HepG2 (cell line): ENCODE measurements around the gene AUNIP. TPM values are rescaled to one million over a fixed set of nuclear protein-coding genes. Genes with fewer than 3 reads are reported as not detected.

Experiments
- ARNT2 ChIP-seq: sonication (generic); formaldehyde crosslinking; IDR thresholded peaks from 2 replicates; pipeline ENCODE4 v1.8.0; 2022; ENCODE audit warnings: mild to moderate bottlenecking, low read depth, missing genetic modification reagents, moderate library complexity
- ETV6 ChIP-seq: sonication (generic); formaldehyde crosslinking; conservative IDR thresholded peaks from 2 replicates; pipeline ENCODE4 v1.4.0; 2020; ENCODE audit warnings: missing genetic modification reagents
- KDM2A ChIP-seq: sonication (generic); formaldehyde crosslinking; IDR thresholded peaks from 2 replicates; pipeline ENCODE4 v1.4.0; 2020; ENCODE audit warnings: low read depth, missing genetic modification reagents, borderline replicate concordance
- MAX ChIP-seq: IDR thresholded peaks from 2 replicates; pipeline ENCODE4 v1.6.1; 2012; ENCODE audit warnings: inconsistent platforms
- POLR2A ChIP-seq, 2 experiments: IDR thresholded peaks; 2 replicates each; pipeline ENCODE4 v1.6.1; 2011; ENCODE audit warnings: low read depth in 2 of 2, low read length in 2 of 2, mild to moderate bottlenecking in 1 of 2, moderate library complexity in 1 of 2; ENCODE audit not compliant: insufficient read depth in 1 of 2
- SNRNP70 ChIP-seq: fragments of 200-400 bp; formaldehyde crosslinking; IDR thresholded peaks from 2 replicates; pipeline ENCODE4 v1.6.1; 2017; ENCODE audit warnings: mild to moderate bottlenecking, low read depth, low read length, moderate library complexity
- SP5 ChIP-seq: IDR thresholded peaks from 2 replicates; pipeline ENCODE4 v1.6.1; 2016; ENCODE audit warnings: low read depth, borderline replicate concordance
- TSC22D2 ChIP-seq: sonication (generic); formaldehyde crosslinking; IDR thresholded peaks from 2 replicates; pipeline ENCODE4 v1.5.1; 2020; ENCODE audit warnings: missing genetic modification reagents, mild to moderate bottlenecking, borderline replicate concordance
- ZBTB10 ChIP-seq: sonication (generic); formaldehyde crosslinking; IDR thresholded peaks from 2 replicates; pipeline ENCODE4 v1.4.0; 2020; ENCODE audit warnings: missing genetic modification reagents, borderline replicate concordance
- ZBTB20 ChIP-seq: sonication (generic); formaldehyde crosslinking; IDR thresholded peaks from 2 replicates; pipeline ENCODE4 v1.8.1; 2023; ENCODE audit warnings: missing genetic modification reagents, low read depth, mild to moderate bottlenecking, borderline replicate concordance
- ZBTB49 ChIP-seq: sonication (generic); formaldehyde crosslinking; IDR thresholded peaks from 2 replicates; pipeline ENCODE4 v1.4.0; 2020; ENCODE audit warnings: missing genetic modification reagents, borderline replicate concordance
- ZBTB7A ChIP-seq: sonication (generic); formaldehyde crosslinking; IDR thresholded peaks from 2 replicates; pipeline ENCODE4 v1.8.0; 2022; ENCODE audit warnings: mild to moderate bottlenecking, missing genetic modification reagents
- ZKSCAN1 ChIP-seq: fragments of 150-350 bp; IDR thresholded peaks from 2 replicates; pipeline ENCODE4 v1.6.1; 2014; ENCODE audit warnings: low read length
- ZMYM2 ChIP-seq: sonication (generic); formaldehyde crosslinking; IDR thresholded peaks from 2 replicates; pipeline ENCODE4 v1.8.0; 2022; ENCODE audit warnings: mild to moderate bottlenecking, missing genetic modification reagents
- ZNF124 ChIP-seq: sonication (generic); formaldehyde crosslinking; IDR thresholded peaks from 2 replicates; pipeline ENCODE4 v1.4.0; 2020; ENCODE audit warnings: missing genetic modification reagents
- ZNF367 ChIP-seq: sonication (generic); formaldehyde crosslinking; IDR thresholded peaks from 2 replicates; pipeline ENCODE4 v1.4.0; 2020; ENCODE audit warnings: missing genetic modification reagents, borderline replicate concordance
- ZNF501 ChIP-seq: sonication (generic); formaldehyde crosslinking; IDR thresholded peaks from 2 replicates; pipeline ENCODE4 v1.5.1; 2020; ENCODE audit warnings: mild to moderate bottlenecking, moderate library complexity, missing genetic modification reagents
- ZNF616 ChIP-seq: sonication (generic); formaldehyde crosslinking; IDR thresholded peaks from 2 replicates; pipeline ENCODE4 v1.5.0; 2020; ENCODE audit warnings: low read depth, mild to moderate bottlenecking, missing genetic modification reagents
- ZSCAN12 ChIP-seq: sonication (generic); formaldehyde crosslinking; IDR thresholded peaks from 2 replicates; pipeline ENCODE4 v1.9.0; 2021; ENCODE audit warnings: mild to moderate bottlenecking, missing genetic modification reagents
- polyA plus RNA-seq, 8 experiments: library from polyadenylated mRNA; depleted of rRNA in 3 of 8; stranded (reverse) in 7 of 8; unstranded in 1 of 8; fragments of >200 nt; fragmentation: Illumina TruSeq in 4 of 8; extraction: Trizol in 4 of 8; gene quantifications; 2 replicates each; pipeline versions ENCODE4 v1.2.1 to v1.2.3, GENCODE V29; 2011 to 2016; ENCODE audit warnings: low read depth in 4 of 8, missing spikeins in 1 of 8, mixed read lengths in 1 of 8; ENCODE audit not compliant: insufficient read depth in 1 of 8
- total RNA-seq, 5 experiments: library from RNA; depleted of rRNA; stranded (reverse); fragments of >200 nt; fragmentation: Illumina TruSeq; extraction: Trizol; gene quantifications; 2 replicates each; pipeline ENCODE4 v1.2.3, GENCODE V29; 2016; ENCODE audit warnings: low read depth in 1 of 5
- TF ChIP-seq, protein P1 (sequence below): sonication (generic); formaldehyde crosslinking; IDR thresholded peaks from 2 replicates; pipeline ENCODE4 v1.5.1; 2020; ENCODE audit warnings: missing genetic modification reagents, mild to moderate bottlenecking, borderline replicate concordance
- TF ChIP-seq, protein P2 (sequence below): sonication (generic); formaldehyde crosslinking; IDR thresholded peaks from 2 replicates; pipeline ENCODE4 v1.5.0; 2020; ENCODE audit warnings: mild to moderate bottlenecking, missing genetic modification reagents, moderate library complexity

AUNIP gene
- total and polyA plus RNA-seq, 2 of the 13 experiments (the other 11 are each of a cell fraction or from before 2014, with no cell fraction given), result 3.8 to 12.3 TPM

DNA sequence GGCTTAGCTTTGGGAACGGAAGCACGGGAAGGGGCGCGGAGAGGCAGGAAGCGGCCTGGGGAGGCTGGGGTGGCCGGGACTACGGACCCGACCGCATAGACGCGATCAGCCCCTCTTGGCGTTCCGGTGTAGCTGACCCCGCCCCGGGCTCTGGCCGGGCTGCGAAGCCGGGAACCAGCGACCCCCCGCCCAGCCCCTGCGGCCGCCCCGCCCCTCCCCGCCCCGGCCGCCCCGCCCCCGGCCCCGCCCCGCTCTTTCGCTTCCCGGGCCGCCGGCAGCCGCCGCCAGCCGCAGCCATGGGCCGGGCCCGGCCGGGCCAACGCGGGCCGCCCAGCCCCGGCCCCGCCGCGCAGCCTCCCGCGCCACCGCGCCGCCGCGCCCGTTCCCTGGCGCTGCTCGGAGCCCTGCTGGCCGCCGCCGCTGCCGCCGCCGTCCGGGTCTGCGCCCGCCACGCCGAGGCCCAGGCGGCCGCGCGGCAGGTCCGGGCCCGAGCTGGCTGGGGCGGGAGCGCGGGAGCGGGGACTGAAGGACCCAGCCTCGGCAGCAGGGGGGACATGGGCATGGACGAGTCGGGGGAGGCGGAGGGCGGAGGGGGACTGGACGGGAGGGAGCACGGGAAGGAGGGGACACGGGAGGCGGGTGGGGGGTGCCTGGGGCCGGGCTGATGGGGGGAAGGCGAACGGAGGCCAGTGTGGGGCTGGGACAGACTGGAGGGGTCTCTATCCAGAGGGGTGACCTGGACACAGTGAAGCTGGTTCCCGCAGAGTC is 59.1 kb downstream of the AUNIP start, which contains the start of gene SELENON (continued):
- TF ChIP-seq ZBTB10, result no peak
- TF ChIP-seq ZBTB49, result no peak
- TF ChIP-seq ETV6 (CRISPR knock-in tag), result no peak
- no peak for TF ChIP-seq ZKSCAN1
- 0 out of 2 replicates have a peak, but pooled peaks have one; percentile 27 for TF ChIP-seq KDM2A (CRISPR knock-in tag)
- TF ChIP-seq MAX, result peak; percentile 38; the same call in 1 of the 2 replicates
- peak; percentile 34; the same call in 1 of the 2 replicates for TF ChIP-seq ARNT2 (CRISPR knock-in tag)
- TF ChIP-seq, protein P1, sequence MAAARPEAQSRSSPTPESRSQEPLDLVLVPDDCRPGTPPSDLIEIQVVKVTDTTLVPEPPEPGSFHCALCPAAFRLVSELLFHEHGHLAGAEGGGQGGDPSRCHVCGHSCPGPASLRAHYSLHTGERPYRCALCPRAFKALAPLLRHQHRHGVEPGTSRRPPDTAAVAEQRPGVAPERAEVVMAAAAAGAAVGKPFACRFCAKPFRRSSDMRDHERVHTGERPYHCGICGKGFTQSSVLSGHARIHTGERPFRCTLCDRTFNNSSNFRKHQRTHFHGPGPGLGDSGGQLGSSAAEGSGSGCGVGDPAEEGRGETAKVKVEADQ (CRISPR knock-in tag), result no peak
- TF ChIP-seq ZBTB7A (CRISPR knock-in tag), result no peak
- TF ChIP-seq ZBTB20 (CRISPR knock-in tag), result no peak
- TF ChIP-seq, protein P2, sequence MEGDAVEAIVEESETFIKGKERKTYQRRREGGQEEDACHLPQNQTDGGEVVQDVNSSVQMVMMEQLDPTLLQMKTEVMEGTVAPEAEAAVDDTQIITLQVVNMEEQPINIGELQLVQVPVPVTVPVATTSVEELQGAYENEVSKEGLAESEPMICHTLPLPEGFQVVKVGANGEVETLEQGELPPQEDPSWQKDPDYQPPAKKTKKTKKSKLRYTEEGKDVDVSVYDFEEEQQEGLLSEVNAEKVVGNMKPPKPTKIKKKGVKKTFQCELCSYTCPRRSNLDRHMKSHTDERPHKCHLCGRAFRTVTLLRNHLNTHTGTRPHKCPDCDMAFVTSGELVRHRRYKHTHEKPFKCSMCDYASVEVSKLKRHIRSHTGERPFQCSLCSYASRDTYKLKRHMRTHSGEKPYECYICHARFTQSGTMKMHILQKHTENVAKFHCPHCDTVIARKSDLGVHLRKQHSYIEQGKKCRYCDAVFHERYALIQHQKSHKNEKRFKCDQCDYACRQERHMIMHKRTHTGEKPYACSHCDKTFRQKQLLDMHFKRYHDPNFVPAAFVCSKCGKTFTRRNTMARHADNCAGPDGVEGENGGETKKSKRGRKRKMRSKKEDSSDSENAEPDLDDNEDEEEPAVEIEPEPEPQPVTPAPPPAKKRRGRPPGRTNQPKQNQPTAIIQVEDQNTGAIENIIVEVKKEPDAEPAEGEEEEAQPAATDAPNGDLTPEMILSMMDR, result no peak
- TF ChIP-seq ZNF367, result no peak
- no peak for TF ChIP-seq ZNF616 (CRISPR knock-in tag)
- TF ChIP-seq ZMYM2 (CRISPR knock-in tag), result no peak
- TF ChIP-seq ZNF124 (CRISPR knock-in tag), result no peak
- TF ChIP-seq SP5 (CRISPR knock-in tag), result peak; percentile 18; the same call in 1 of the 2 replicates
- TF ChIP-seq POLR2A (IDR thresholded peaks at IDR 0.05; ENCODE audit: insufficient read depth in 1 of 2, low read depth in 2 of 2, low read length in 2 of 2), result 0 out of 4 replicates have a peak, but pooled peaks of 1 of the 2 experiments have one; percentile 33
- no peak for TF ChIP-seq SNRNP70
- no peak for TF ChIP-seq TSC22D2 (CRISPR knock-in tag)
- TF ChIP-seq ZSCAN12 (CRISPR knock-in tag), result no peak
- TF ChIP-seq ZNF501 (CRISPR knock-in tag), result no peak
